GM19035 (cell line): ENCODE data around the gene FARSB.

Experiments used
- ATAC-seq: cut with Tn5 transposase; IDR thresholded peaks from one replicate; pipeline ENCODE4 v1.9.1; 2021; ENCODE audit not compliant: unreplicated experiment

FARSB gene

GRCh38 chr2:222668494-222669154, 12.7 kb upstream of the FARSB start:
- ATAC-seq: no peak

DNA sequence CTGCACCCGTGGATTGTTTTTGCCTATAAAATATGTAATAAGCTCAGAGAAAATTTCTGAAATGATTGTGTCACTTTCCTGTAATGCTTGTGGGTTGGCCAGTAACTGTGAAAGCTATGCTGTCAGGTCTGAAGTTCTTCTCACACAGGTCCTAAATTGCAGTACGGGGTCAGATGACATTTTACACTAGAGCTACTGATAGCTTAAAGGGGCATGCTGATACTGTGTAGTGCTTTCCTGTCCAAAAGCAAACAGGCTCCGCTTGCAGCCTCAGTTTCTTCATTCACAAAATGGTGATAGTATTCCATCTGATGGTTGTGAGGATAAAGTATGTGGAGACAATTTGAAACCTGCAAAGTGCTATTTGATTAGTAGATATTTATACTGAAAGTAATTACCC, 7.6 kb upstream of the FARSB start:
- ATAC-seq: no peak

GRCh38 chr2:222656526-222657446, 894 bp upstream of the FARSB start:
- peak; percentile 30 for ATAC-seq

DNA sequence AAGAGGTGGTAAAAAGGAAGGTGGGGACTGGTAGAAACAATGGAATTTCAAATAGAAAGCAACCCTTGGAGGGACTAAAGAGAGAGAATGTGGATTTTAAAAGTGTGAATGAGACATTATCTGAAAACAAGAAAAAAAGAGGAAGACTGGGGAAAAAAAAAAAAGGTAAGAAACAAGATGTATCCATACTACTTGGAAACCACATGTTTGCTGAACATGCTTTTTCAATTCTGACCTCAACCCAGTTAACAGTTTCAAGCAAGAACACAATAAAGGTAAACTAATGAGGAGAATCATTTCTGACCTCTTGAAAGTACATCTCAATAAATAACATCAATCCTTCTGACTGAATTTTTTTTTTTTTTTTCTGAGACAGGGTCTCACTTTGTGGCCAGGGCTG, 2.6 kb downstream of the FARSB start:
- ATAC-seq: no peak

GRCh38 chr2:222652491-222653255, 3.2 kb downstream of the FARSB start:
- ATAC-seq: no peak

DNA sequence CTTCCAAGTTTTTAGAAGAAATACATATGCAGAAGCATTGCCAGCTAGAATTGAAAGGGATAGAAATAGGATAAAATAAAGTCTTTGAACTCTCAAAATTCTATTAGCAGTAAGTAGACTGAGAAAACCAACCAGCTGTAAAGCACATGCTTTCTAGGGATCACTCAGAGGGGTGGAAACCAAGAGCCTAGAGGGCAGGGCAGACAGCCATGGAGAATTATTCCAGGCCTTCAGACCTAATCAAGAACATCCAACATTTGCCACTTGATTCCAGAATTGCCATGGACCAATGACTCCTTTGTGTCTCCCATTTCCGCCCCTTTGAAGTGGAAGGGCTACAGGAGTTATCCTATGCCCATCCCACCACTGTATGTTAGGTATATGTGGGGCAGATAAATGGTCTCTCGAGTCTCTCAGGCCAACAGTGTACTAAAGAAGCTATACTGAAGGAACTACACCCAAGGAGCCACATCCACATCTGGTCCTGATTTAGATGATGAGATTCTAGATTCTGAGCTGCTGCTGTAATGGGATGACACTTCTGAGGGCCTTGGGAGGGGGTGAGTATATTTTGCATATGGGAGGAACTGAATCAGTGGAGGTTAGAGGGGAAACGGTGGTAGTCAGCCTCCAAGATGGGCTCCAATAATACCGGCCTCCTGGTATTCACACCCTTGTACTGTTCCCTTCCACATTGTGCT, 4.0 kb downstream of the FARSB start:
- ATAC-seq: no peak

- no peak for ATAC-seq
Observed at GRCh38 chr2:222649801-222650200, 6.1 kb downstream of the FARSB start.

- no peak for ATAC-seq
Observed at GRCh38 chr2:222646008-222646407, 9.9 kb downstream of the FARSB start.

DNA sequence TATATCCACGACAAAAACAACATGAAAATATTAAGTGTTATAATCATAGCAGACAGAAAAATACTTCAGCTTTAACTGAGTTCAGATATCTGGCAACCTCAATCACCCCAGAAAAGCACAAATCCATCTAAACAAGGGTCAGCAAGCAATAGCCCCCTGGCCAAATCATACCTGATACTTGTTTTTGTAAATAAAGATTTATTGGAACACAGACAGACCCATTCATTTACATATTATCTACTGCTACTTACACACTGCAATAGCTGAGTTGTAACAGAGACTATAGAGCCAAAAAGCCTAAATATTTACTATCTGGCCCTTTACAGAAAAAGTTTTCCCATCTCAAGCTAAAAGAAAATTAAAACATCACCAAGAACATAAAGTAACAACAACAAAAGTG, 12.8 kb downstream of the FARSB start:
- ATAC-seq: no peak

DNA sequence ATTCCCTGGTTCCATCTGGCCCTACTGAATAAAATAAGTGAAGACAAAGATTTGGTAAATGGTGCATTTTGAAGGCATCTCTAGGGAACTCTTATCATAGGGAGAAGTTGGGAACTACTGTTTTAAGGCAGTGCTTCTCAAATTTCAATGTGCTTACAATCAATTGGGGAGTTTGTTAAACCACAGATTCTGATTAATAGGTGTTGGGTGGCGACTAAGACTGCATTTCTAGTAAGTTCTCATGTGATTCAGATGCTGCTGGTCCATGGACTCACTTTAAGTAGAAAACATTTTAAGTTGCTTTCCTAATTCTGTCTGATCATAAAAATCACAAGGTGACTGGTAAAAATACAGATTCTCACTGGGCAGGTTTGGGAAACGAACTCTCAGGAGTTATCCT, 14.6 kb downstream of the FARSB start:
- ATAC-seq: no peak

DNA sequence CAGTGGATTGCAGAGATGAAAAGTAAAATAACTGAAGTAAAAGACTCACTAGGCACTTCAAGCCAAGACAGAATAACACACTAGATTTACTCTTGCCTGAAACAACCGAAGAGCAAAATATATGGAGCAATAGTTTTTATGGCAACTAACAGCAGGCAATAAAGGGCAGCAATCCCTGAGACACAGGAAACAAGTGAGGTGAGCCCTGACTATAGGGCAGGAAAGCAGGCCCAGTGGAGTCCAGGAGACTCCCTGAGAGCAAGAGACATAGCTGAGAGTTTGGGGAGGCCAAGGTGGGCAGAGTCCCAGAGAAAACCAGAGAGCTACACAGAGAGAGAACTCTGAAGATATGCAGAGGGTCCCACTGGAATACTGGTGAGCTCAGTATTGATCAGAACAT, 18.8 kb downstream of the FARSB start:
- no peak for ATAC-seq

- ATAC-seq: no peak
Observed at GRCh38 chr2:222635295-222635694, 20.6 kb downstream of the FARSB start.

GRCh38 chr2:222627764-222628163, 28.1 kb downstream of the FARSB start:
- ATAC-seq: no peak

DNA sequence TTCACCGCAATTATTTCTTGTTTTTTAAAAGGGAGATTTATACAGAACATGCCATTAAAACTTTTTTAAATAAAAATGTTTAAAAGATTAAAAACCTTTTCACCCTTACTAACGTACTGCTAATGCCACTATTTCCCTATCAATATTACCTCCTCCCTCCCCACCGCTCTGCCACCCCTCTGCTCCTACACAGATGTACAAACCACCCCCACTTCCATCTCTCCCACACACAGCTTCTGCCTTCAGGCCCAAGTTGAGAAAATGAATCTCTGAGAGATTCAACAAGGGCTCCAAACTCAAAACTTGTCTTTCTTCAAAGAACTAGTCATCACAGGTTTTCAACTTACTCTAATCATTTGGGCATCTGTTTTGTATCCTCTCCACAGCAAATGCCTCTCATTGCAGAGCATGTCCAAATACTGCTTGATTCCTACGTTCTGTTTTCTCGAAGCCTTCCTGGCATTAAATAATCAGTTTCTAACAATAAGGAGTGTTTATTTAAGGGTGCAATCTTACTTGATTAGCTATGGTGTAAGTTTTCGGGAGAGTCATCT, 32.1 kb downstream of the FARSB start:
- no peak for ATAC-seq

DNA sequence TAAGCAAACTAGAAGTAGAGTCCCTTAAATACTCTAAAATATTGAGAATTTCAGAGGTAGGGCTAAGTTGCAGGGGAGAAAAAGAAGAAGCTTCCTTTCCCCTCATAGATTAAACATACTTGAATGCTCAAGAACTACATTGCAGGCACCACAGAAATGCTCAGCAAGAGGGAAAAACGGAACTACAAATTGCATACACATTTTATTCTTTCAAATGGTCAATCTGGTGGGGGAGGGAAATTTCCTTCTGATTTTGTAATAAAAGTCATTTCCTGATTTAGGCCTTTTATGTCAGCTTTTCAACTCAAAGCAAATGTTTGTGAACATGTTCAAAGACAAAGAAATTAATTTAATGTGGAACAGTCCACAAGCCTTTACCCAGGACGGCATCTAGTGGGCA, 33.0 kb downstream of the FARSB start:
- no peak for ATAC-seq

DNA sequence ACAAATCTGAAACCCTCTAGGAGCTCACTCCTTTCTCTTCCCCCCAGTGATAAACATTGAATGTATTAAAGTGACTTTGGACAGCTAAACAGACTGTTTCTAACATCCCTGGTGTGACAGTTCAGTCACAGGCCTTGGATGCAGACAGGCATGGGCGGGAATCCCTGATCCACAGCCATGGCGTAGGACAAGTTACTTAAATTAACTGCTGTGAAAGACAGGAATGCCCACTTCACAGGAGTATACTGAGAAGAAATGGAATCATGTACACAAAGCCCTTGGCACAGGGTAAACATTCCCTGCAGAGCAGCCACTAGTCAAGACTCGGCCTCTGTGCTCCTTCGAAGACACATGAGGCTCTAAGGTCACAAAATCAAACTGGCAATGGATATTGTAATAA, 34.0 kb downstream of the FARSB start:
- ATAC-seq: no peak

GRCh38 chr2:222615320-222615719, 40.6 kb downstream of the FARSB start:
- ATAC-seq: no peak

DNA sequence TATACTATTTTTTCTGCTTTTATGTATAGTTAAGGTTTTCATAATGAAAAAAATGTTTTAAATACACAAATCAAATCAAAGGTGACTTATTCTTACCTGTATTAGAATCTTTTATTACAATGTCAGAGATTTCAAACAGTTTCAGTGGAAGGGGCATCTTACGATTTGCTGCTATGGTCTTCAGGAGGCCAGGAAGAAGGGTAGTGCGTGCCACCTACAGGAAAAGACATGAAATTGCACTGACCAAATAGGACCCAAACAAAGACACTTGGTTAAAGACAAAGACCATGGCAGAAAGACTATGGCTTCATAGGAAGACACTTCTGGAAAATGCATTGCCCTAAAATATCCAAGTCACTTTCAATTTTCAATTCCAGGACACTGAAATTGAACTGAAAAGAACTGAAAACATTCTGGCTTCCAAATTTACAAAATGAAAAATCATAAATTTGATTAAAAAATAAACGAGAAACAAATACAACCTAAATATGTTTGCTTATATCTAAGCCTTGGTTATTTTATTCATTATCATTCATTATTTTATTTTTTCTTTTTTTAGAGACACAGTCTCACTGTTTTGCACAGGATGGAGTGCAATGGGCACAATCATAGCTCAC, 42.1 kb downstream of the FARSB start:
- peak; percentile 84 for ATAC-seq

DNA sequence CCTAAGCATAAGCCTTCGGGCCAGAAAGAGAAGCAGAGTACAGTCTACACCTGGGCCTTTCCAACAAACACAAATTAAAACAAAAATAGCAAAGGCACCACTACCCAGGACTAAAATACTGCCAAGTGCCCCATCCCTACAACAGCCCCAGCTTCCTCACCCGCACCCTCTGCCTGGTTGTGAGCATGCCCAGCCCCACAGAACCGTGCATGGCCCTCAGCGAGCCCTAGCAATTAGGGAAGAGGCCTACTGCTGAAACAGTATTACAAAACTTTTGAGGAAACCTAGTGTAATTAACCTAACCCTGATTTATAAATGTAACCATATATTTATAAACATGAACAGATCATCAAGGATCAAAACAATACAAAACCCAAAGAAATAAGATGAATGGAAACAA, 44.2 kb downstream of the FARSB start:
- ATAC-seq: no peak

- no peak for ATAC-seq
Observed at GRCh38 chr2:222610746-222611145, 45.1 kb downstream of the FARSB start.
